Activated naive CD4-positive, alpha-beta T cell treated with anti-CD3 and anti-CD28 coated beads, Interleukin-2, amount 10 ng/mL, durations not matched to agents 7 days and 5 days (primary cell): Measurements from ENCODE around the gene LGMN.
"Not testable (repeated sequence)": the region's sequence is repeated elsewhere in the genome, so short reads cannot be mapped to it uniquely, and the experiment has no call there.

Source experiments
- CTCF ChIA-PET: fragments of 350-600 bp; sonication (Branson Sonifier 250); formaldehyde crosslinking; loops from one replicate; lab custom pipeline; 2021; ENCODE audit warnings: antibody characterized with exemption; lab: Charles Lee
- DNase-seq: peaks from one replicate; pipeline ENCODE4 v3.0.0-alpha.2; 2020
- H3K27ac Mint-ChIP-seq: one replicate; pipeline ENCODE4 v1.8.0; 2021; ENCODE audit warnings: mild to moderate bottlenecking, moderate library complexity, mixed read lengths
- H3K27me3 Mint-ChIP-seq: one replicate; pipeline ENCODE4 v1.8.0; 2021; ENCODE audit warnings: mild to moderate bottlenecking, mixed read lengths
- H3K36me3 Mint-ChIP-seq: one replicate; pipeline ENCODE4 v1.8.0; 2021; ENCODE audit warnings: mixed read lengths
- H3K4me1 Mint-ChIP-seq: one replicate; pipeline ENCODE4 v1.8.0; 2021; ENCODE audit warnings: mixed read lengths
- H3K4me3 Mint-ChIP-seq: one replicate; pipeline ENCODE4 v1.8.0; 2021; ENCODE audit warnings: mild to moderate bottlenecking, moderate library complexity, mixed read lengths
- H3K9me3 Mint-ChIP-seq: one replicate; pipeline ENCODE4 v1.8.0; 2021; ENCODE audit warnings: mixed read lengths

Gene LGMN

DNA sequence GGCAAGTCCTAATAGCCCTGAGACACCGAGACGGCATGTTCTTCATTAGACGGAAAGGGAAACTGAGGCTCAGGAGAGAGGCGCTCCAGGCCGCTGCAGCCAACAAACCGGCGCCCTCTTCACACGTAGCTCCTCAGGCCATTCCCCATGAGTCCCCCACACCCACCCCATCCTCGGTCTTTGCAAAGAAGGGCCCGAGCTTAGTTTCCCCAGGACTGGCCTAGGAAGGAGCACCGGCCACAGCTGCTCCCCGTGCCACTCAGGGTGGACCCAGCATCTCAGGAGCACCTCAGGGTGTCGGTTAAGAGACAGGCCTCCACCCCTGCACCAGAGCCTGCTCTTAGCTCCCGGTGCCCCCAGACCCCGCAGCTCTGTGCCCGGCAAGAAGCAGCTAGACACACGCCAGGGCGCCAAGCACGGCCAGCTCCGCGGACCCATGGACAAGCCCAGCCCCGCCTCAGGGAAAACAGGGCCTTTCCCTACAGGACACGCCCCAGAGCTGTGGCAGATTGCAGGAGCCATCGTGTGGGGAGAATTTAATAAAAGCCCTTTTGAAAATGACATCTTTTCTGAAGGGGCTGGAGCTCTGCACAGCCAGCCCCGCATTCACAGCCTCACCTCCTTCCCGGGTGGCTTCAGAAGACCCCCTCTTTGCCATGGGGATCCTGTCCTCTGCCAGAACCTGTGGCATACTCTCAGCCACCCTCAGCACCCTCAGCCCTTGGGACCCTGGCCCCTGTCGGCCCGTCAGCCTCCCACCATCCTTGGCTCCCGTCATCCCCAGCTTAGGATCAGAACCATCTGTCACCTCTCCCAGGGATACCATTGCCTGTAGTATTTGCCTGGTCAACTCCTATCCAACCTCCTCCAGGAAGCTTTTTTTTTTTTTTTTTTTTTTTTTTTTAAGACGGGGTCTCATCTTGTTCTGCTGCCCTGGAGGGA, 59.7 kb downstream of the LGMN start:
- Mint-ChIP-seq H3K27me3 (peaks cover 4% of the 10 kb centered on the region), H3K9me3 (no peaks in the 10 kb centered on the region), H3K27ac (no peak overlapping the region), H3K4me1 (peaks cover 15% of the 10 kb centered on the region), H3K36me3 (peaks cover 22% of the 10 kb centered on the region), H3K4me3 (no peak overlapping the region)
- no peak for DNase-seq
- CTCF ChIA-PET = interaction anchor here (1.2 to 2.6 kb wide), 2 partner anchors 18 to 102 kb away, joined by 4 to 11 read pairs; no protein-coding TSS in a partner anchor

- Mint-ChIP-seq H3K36me3 (peaks cover 28% of the 10 kb centered on the region), H3K27me3 (no peaks in the 10 kb centered on the region), H3K4me1 (peaks cover 10% of the 10 kb centered on the region), H3K4me3 (no peak overlapping the region), H3K27ac (no peak overlapping the region), H3K9me3 (no peaks in the 10 kb centered on the region)
- DNase-seq = no peak
- CTCF ChIA-PET = interaction anchor here (1.2 kb wide), 1 partner anchor 18 kb away, joined by 4 read pairs; no protein-coding TSS in a partner anchor
Measured at GRCh38 chr14:92687681-92688433, 60.6 kb downstream of the LGMN start.

DNA sequence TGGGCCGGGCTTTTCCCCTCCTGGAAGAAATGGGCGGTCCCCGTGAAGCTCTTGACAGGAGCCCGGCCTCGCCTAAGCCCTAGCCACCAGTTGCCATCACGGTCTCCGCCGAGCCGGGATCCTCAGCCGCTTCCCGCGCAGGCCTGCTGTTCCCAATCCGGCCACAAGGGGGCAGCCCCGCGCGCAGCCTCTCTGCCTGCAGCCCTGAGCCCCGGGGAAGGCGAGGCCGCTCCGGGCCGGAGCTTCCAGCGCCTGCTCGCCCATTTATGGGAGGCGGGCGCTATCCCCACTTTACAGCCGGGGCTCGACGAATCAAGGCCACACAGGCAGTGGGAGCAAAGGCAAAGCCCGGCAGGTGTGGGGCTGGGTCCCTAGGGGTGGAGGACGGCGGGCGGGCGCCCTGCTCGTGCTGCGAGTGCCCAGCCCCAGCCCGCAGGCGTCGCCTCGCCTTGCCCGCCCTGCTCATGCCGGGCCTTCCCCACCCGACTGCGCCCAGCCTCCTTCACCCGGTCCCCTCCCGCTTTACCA, 61.5 kb downstream of the LGMN start:
- Mint-ChIP-seq H3K4me3 (no peak overlapping the region), H3K36me3 (peaks cover 35% of the 10 kb centered on the region), H3K27ac (no peak overlapping the region), H3K9me3 (no peaks in the 10 kb centered on the region), H3K4me1 (peaks cover 1% of the 10 kb centered on the region), H3K27me3 (no peaks in the 10 kb centered on the region)
- peak; percentile 58 for DNase-seq
- CTCF ChIA-PET = interaction anchor here (1.1 to 1.9 kb wide), 9 partner anchors 10 to 584 kb away, joined by 3 to 7 read pairs (median 3); no protein-coding TSS in a partner anchor

DNA sequence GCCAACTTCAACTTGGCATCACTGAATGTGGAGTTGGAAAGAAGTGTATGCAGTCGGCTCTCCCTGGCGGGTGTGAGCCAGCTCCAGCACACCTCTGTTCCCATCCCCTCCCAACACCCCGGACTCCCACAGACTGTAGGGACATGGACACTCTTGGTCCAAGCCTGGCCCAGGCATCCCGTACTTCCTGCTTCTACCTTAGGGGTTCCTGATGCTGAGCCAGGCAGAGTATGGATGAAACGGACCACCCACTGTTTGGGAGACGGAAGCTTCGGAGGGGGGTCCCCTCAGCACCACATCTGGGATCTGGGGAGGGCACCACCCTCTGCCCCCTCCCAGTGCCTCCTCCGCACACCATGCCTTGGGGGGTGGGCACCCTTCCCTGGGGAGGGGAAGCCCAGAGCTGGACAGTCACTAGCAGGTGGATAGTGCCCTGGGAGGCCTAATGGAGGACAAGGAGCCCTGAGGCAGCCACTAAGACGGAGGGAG, 62.0 kb downstream of the LGMN start:
- DNase-seq = no peak
- H3K36me3 Mint-ChIP-seq = peaks cover 38% of the 10 kb centered on the region
- no peaks in the 10 kb centered on the region for H3K9me3 Mint-ChIP-seq
- no peak overlapping the region for H3K27ac Mint-ChIP-seq
- H3K4me3 Mint-ChIP-seq = no peak overlapping the region
- H3K27me3 Mint-ChIP-seq = no peaks in the 10 kb centered on the region
- CTCF ChIA-PET = interaction anchor here (1.0 to 1.9 kb wide), 12 partner anchors 9 to 583 kb away, joined by 3 to 7 read pairs (median 4); no protein-coding TSS in a partner anchor
- peaks cover 1% of the 10 kb centered on the region for H3K4me1 Mint-ChIP-seq

GRCh38 chr14:92685784-92686355, 62.6 kb downstream of the LGMN start:
- Mint-ChIP-seq H3K9me3 (no peaks in the 10 kb centered on the region), H3K36me3 (peaks cover 44% of the 10 kb centered on the region), H3K27ac (no peak overlapping the region), H3K4me1 (peaks cover 7% of the 10 kb centered on the region), H3K27me3 (no peaks in the 10 kb centered on the region), H3K4me3 (no peak overlapping the region)
- CTCF ChIA-PET = interaction anchor here (1.0 to 1.9 kb wide), 10 partner anchors 9 to 583 kb away, joined by 3 to 7 read pairs (median 4); no protein-coding TSS in a partner anchor
- no peak for DNase-seq

DNA sequence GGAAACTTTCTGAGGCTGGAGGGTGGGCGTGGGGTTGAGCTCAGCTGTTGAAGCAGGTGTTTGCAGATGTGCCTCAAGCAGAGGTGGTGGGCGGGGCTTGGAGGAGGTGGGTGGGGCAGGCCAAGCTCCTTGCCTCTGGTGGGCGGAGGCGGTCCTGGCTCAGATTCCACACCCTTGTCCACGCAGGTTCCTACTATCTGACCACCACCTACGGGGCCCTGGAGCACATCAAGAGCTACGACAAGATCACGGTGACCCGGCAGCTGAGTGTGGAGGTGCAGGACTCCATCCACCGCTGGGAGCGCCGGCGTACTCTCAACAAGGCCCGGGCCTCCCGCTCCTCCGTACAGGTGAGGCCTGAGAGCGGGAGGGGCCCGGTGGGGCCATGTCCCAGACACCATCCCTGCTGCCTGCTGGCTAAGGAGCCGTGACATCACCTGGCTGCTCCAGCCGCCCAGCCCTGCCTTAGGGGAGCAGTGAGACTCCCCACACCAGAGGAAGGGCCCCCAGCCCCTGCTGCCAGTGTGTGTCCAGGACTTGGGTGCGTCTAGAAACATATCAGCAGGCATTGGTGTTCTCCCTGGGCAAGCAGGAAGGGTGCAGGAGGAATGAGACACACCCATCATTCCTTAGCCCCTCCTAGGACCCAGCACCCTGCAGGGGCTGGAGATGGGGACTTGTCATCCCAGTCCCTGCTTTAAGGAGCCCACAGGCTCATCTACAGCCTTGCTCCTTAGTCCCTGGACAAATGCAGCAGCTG, 63.4 kb downstream of the LGMN start:
- DNase-seq = no peak
- Mint-ChIP-seq H3K9me3 (no peaks in the 10 kb centered on the region), H3K4me1 (peaks cover 13% of the 10 kb centered on the region), H3K4me3 (no peak overlapping the region), H3K36me3 (peaks cover 46% of the 10 kb centered on the region), H3K27me3 (no peaks in the 10 kb centered on the region), H3K27ac (no peak overlapping the region)
- CTCF ChIA-PET = interaction anchor here (1.9 kb wide), 1 partner anchor 31 kb away, joined by 7 read pairs; no protein-coding TSS in a partner anchor

GRCh38 chr14:92683041-92683440, 65.4 kb downstream of the LGMN start:
- H3K27me3 Mint-ChIP-seq = no peaks in the 10 kb centered on the region
- no peak overlapping the region for H3K27ac Mint-ChIP-seq
- H3K36me3 Mint-ChIP-seq = peaks cover 57% of the 10 kb centered on the region
- H3K4me1 Mint-ChIP-seq = peaks cover 17% of the 10 kb centered on the region
- CTCF ChIA-PET = interaction anchor here (0.6 to 3.7 kb wide), 4 partner anchors 68 to 134 kb away, joined by 3 to 26 read pairs (median 3); no protein-coding TSS in a partner anchor
- no peak for DNase-seq
- H3K4me3 Mint-ChIP-seq = no peak overlapping the region
- H3K9me3 Mint-ChIP-seq = no peaks in the 10 kb centered on the region

DNA sequence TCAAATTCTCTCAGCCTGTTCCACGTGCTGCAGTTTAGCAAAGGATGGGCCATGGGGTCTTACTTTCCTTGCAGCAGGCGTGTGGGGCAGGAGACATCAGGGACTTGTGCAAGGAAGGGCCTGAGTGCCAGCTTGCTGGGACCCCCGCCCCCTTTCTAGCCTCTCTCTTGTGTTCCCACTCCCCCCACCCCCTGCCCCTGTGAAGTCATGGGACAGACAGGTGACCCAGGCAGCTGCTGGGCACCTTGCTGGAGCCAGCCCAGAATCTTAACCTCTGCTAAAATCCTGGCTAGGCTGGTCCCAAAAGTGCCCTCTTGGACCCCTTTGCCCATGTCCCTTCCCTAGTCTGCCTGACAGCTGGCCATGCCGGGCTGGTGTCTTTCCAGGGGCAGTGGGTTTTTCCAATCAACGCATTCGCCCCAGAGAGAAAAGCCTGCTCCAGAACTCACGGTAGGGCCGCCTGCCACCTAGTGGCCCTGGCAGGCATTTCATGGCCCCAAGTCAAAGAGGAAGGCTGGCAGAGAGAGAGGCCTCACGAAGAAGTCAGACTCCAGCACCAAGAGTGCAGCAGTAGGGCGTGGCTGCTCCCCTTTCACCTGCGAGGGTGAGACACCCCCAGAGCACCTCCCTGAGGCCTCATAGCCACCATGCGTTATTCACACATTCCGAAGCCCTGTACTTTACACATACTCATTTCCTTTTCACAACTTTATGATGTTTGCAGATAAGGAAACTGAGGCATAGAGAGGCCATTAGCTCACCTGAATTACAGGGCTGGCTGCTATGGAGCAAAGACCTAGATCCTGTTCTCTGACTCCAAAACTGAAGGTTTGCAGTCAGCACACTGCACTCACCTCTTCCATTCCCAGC, 67.4 kb downstream of the LGMN start:
- H3K36me3 Mint-ChIP-seq = peaks cover 69% of the 10 kb centered on the region
- no peaks in the 10 kb centered on the region for H3K27me3 Mint-ChIP-seq
- H3K9me3 Mint-ChIP-seq = no peaks in the 10 kb centered on the region
- no peak overlapping the region for H3K4me3 Mint-ChIP-seq
- H3K27ac Mint-ChIP-seq = peak overlapping the region; percentile 59
- DNase-seq = peak; percentile 78
- H3K4me1 Mint-ChIP-seq = peaks cover 33% of the 10 kb centered on the region
- CTCF ChIA-PET = interaction anchor here (0.6 to 3.7 kb wide), 17 partner anchors 10 to 329 kb away, joined by 3 to 27 read pairs (median 4); no protein-coding TSS in a partner anchor

GRCh38 chr14:92680330-92680729, 68.1 kb downstream of the LGMN start:
- not testable (repeated sequence) for DNase-seq, H3K27me3 Mint-ChIP-seq, H3K9me3 Mint-ChIP-seq, H3K4me3 Mint-ChIP-seq, H3K27ac Mint-ChIP-seq
- Mint-ChIP-seq H3K4me1 (peaks cover 40% of the 10 kb centered on the region), H3K36me3 (peaks cover 71% of the 10 kb centered on the region)
- CTCF ChIA-PET = interaction anchor here (0.7 to 3.7 kb wide), 13 partner anchors 10 to 328 kb away, joined by 3 to 27 read pairs (median 6); no protein-coding TSS in a partner anchor

DNA sequence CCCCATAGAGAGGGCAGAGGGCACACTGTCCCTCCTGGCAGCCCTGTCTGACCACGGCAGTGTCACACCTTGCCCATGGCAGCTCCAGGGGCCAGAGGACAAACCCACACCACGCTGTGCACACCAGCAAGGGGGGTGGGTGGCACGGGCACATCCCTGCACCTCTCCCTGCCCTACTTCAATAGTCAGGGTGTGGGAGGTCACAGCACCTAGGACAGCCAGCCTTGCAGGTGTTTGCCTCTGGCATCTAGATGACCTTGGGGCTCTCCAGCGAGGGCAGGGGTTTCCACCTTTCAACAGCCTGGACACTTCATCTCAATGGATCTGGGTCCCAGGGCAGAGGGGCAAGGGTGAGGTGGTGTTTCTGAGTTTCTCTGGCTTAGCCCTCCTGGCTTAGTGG, 69.2 kb downstream of the LGMN start:
- peaks cover 77% of the 10 kb centered on the region for H3K36me3 Mint-ChIP-seq
- H3K9me3 Mint-ChIP-seq = no peaks in the 10 kb centered on the region
- H3K27me3 Mint-ChIP-seq = no peaks in the 10 kb centered on the region
- H3K4me3 Mint-ChIP-seq = no peak overlapping the region
- no peak for DNase-seq
- H3K4me1 Mint-ChIP-seq = peaks cover 46% of the 10 kb centered on the region
- no peak overlapping the region for H3K27ac Mint-ChIP-seq
- CTCF ChIA-PET = interaction anchor here (3.7 kb wide), 1 partner anchor 90 kb away, joined by 27 read pairs; no protein-coding TSS in a partner anchor

- H3K9me3 Mint-ChIP-seq = no peaks in the 10 kb centered on the region
- H3K4me1 Mint-ChIP-seq = peaks cover 49% of the 10 kb centered on the region
- no peak overlapping the region for H3K27ac Mint-ChIP-seq
- CTCF ChIA-PET = no interaction called here
- peaks cover 80% of the 10 kb centered on the region for H3K36me3 Mint-ChIP-seq
- H3K4me3 Mint-ChIP-seq = no peak overlapping the region
- no peaks in the 10 kb centered on the region for H3K27me3 Mint-ChIP-seq
- DNase-seq = no peak
Measured at GRCh38 chr14:92678766-92679165, 69.7 kb downstream of the LGMN start.

DNA sequence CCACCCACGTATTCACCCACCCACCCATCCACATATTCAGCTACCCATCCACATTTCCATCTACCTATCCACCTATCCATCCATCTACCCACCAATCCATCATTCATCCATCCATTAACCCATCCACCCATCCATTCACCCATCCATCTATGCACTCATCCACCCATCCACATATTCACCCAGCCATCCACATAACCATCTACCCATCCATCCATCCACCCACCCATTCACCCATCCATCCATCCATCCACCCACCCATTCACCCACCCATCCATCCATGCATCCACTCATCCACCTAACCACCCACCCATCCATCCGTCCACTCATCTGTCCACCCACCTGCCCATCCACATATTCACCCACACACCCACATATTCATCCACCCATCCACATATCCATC, 70.5 kb downstream of the LGMN start:
- Mint-ChIP-seq H3K4me3 (no peak overlapping the region), H3K9me3 (no peaks in the 10 kb centered on the region), H3K36me3 (peaks cover 78% of the 10 kb centered on the region), H3K27ac (no peak overlapping the region), H3K27me3 (no peaks in the 10 kb centered on the region), H3K4me1 (peaks cover 51% of the 10 kb centered on the region)
- DNase-seq = no peak
- CTCF ChIA-PET = interaction anchor here (1.0 kb wide), 1 partner anchor 9 kb away, joined by 7 read pairs; no protein-coding TSS in a partner anchor
